ENCODE results near the gene CACNA1G.

DNA sequence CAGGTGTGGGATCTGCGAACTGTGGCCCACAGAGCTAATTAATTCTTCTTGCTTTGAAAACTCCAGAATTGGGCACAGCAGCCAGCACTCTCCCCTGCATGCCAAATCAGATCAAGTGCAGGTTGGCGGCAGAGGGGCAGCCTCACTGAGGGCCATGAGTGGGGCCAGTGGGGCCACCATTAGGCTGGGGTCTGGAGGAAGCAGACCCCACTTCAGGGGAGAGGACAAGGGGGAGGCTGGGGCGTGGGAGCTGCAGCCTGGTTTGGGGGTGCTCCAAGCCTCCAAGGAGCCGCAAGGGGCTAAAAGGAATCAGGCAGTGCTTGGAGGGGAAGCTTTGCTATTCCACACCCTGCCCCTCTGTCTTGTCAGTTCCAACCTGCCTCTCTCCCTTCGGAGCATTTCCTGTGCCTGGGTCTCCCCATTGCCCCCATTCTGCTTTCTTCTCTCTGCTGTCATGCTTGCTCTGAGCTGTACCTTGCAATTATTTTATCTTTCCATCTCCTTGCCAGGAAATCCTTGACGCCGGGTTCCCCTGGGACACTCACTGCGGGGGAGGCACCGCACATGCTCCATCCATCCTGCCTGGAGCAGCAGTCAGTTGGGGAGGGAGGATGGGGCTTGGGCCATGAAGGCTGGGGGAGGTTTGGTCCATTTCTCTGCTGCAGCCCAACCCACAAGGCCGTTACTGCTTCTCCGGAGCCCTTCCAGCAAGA, 70.8 kb downstream of the CACNA1G start:
- TF ChIP-seq, protein P1, sequence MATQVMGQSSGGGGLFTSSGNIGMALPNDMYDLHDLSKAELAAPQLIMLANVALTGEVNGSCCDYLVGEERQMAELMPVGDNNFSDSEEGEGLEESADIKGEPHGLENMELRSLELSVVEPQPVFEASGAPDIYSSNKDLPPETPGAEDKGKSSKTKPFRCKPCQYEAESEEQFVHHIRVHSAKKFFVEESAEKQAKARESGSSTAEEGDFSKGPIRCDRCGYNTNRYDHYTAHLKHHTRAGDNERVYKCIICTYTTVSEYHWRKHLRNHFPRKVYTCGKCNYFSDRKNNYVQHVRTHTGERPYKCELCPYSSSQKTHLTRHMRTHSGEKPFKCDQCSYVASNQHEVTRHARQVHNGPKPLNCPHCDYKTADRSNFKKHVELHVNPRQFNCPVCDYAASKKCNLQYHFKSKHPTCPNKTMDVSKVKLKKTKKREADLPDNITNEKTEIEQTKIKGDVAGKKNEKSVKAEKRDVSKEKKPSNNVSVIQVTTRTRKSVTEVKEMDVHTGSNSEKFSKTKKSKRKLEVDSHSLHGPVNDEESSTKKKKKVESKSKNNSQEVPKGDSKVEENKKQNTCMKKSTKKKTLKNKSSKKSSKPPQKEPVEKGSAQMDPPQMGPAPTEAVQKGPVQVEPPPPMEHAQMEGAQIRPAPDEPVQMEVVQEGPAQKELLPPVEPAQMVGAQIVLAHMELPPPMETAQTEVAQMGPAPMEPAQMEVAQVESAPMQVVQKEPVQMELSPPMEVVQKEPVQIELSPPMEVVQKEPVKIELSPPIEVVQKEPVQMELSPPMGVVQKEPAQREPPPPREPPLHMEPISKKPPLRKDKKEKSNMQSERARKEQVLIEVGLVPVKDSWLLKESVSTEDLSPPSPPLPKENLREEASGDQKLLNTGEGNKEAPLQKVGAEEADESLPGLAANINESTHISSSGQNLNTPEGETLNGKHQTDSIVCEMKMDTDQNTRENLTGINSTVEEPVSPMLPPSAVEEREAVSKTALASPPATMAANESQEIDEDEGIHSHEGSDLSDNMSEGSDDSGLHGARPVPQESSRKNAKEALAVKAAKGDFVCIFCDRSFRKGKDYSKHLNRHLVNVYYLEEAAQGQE (IDR thresholded peaks at IDR 0.05; ENCODE audit: insufficient read depth in 1 of 2, low read depth in 2 of 2, low read length in 2 of 2) = no peak
- TF ChIP-seq SIN3A (IDR thresholded peaks at IDR 0.05; ENCODE audit: borderline replicate concordance, insufficient read depth, low read length) (no peak), POLR2AphosphoS5 (IDR thresholded peaks at IDR 0.05; ENCODE audit: low read depth, low read length) (no peak), FOXP2 (optimal IDR thresholded peaks at IDR 0.05; ENCODE audit: borderline replicate concordance, extremely low read depth, extremely low read length, insufficient read depth) (peak; percentile 20), TAF1 (IDR thresholded peaks at IDR 0.05; ENCODE audit: borderline replicate concordance, insufficient read depth, low read length) (no peak)

Measured in PFSK-1 (cell line).